Neural progenitor cell (in vitro differentiated cells): ENCODE data around the gene RGS7.

Experiments used
- EZH2 ChIP-seq: fragments of 200-600 bp; sonication (generic); IDR thresholded peaks from 2 replicates; pipeline ENCODE4 v1.6.1; 2017; ENCODE audit warnings: antibody characterized with exemption, mild to moderate bottlenecking, moderate library complexity
- EZH2phosphoT487 ChIP-seq: fragments of 200-600 bp; sonication (generic); IDR thresholded peaks from 2 replicates; pipeline ENCODE4 v1.6.1; 2017; ENCODE audit warnings: antibody characterized with exemption
- TF ChIP-seq, protein P1 (sequence below): fragments of 200-600 bp; sonication (generic); IDR thresholded peaks from 2 replicates; pipeline ENCODE4 v1.5.1; 2017; ENCODE audit warnings: antibody characterized with exemption, mild to moderate bottlenecking

DNA sequence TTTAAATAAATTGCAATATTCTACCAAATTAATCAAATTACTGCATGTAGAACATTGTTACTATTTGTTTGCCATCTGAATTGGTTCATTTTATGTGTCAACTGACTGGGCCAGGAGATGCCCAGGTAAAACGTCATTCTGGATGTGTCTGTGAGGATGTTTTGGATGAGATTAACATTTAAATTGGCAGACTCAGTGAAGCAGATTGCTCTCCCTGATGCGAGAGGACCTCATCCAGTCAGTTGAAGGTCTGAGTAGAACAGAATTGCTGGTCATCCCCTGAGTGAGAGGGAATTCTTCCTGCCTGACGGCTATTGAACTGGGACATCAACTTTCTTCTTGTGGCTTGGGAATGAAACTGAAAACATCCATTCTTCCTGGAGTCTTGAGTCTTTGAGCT, 623.0 kb downstream of the RGS7 start:
- TF ChIP-seq EZH2 (no peak), EZH2phosphoT487 (no peak)
- TF ChIP-seq, protein P1, sequence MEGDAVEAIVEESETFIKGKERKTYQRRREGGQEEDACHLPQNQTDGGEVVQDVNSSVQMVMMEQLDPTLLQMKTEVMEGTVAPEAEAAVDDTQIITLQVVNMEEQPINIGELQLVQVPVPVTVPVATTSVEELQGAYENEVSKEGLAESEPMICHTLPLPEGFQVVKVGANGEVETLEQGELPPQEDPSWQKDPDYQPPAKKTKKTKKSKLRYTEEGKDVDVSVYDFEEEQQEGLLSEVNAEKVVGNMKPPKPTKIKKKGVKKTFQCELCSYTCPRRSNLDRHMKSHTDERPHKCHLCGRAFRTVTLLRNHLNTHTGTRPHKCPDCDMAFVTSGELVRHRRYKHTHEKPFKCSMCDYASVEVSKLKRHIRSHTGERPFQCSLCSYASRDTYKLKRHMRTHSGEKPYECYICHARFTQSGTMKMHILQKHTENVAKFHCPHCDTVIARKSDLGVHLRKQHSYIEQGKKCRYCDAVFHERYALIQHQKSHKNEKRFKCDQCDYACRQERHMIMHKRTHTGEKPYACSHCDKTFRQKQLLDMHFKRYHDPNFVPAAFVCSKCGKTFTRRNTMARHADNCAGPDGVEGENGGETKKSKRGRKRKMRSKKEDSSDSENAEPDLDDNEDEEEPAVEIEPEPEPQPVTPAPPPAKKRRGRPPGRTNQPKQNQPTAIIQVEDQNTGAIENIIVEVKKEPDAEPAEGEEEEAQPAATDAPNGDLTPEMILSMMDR: no peak
